IMR-90 (cell line): Measurements from ENCODE around the gene RPS2.
A peak's percentile ranks its signal among the peaks of the same experiment; 100 is the strongest.

ENCODE experiments used
- BHLHE40 ChIP-seq: fragments of 150-350 bp; IDR thresholded peaks from 2 replicates; pipeline ENCODE4 v1.6.1; 2016; ENCODE audit warnings: mild to moderate bottlenecking, low read depth, low read length
- CEBPB ChIP-seq: IDR thresholded peaks from 2 replicates; pipeline ENCODE4 v1.6.1; 2012; ENCODE audit warnings: low read depth, low read length, improper control_type of control experiment
- RAD21 ChIP-seq: IDR thresholded peaks from 2 replicates; pipeline ENCODE4 v1.6.1; 2012; ENCODE audit warnings: low read length, improper control_type of control experiment
- RFX5 ChIP-seq: IDR thresholded peaks from 2 replicates; pipeline ENCODE4 v1.8.0; 2012; ENCODE audit warnings: low read depth, mild to moderate bottlenecking, low read length, moderate library complexity
- SMC3 ChIP-seq: fragments of 150-350 bp; IDR thresholded peaks from 2 replicates; pipeline ENCODE4 v1.6.1; 2016; ENCODE audit warnings: low read depth, mild to moderate bottlenecking, antibody characterized with exemption, low read length, moderate library complexity
- TF ChIP-seq, protein P1 (sequence below): conservative IDR thresholded peaks from 2 replicates; pipeline ENCODE4 v1.5.1; 2012; ENCODE audit warnings: mild to moderate bottlenecking, low read depth, low read length, improper control_type of control experiment

DNA sequence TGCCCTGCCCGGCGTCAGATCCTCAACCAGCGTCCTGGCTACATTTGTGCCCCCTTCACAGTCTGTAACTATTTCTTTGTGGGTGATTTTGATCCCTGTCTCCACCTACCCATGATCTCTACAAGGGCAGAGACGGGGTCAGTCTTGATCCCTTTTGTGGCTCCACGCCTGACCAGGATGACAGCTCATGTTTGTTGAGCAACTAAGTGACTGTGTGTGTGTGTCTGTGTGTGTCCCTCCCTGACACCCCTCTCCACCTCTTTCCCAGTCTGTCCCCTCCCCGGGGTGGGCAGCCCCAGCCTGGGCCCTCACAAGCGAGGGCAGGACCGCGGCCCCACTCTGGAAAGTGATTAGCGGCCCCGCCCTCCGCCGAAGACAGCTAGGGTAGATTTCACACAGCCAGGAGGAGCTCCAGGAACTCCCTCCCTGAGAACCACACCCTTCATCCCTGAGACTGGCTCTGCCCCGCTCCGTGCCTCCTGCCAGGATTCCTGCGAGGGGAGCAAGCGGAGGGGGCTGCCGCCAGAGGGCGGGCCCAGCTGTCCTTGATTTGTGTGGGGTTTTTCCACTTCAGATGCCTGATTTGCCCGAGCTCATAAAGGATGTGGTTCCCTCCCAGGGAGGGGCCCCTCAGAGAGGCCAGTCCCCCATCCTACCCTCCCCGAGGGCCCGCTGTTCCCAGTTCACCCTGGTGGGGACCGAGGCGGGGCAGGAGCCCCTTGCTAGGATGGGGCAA is 41.2 kb downstream of the RPS2 start:
- TF ChIP-seq, protein P1, sequence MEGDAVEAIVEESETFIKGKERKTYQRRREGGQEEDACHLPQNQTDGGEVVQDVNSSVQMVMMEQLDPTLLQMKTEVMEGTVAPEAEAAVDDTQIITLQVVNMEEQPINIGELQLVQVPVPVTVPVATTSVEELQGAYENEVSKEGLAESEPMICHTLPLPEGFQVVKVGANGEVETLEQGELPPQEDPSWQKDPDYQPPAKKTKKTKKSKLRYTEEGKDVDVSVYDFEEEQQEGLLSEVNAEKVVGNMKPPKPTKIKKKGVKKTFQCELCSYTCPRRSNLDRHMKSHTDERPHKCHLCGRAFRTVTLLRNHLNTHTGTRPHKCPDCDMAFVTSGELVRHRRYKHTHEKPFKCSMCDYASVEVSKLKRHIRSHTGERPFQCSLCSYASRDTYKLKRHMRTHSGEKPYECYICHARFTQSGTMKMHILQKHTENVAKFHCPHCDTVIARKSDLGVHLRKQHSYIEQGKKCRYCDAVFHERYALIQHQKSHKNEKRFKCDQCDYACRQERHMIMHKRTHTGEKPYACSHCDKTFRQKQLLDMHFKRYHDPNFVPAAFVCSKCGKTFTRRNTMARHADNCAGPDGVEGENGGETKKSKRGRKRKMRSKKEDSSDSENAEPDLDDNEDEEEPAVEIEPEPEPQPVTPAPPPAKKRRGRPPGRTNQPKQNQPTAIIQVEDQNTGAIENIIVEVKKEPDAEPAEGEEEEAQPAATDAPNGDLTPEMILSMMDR: peak; percentile 41
- TF ChIP-seq CEBPB (no peak), RAD21 (no peak), SMC3 (no peak), RFX5 (no peak), BHLHE40 (no peak)
